Fibroblast of the aortic adventitia (primary cell): ENCODE data around the gene PRPS2. TPM values are rescaled to one million over a fixed set of nuclear protein-coding genes. Genes with fewer than 3 reads are reported as not detected.

Experiments
- DNase-seq: peaks from one replicate; pipeline ENCODE4 v3.0.0-alpha.2; 2010; ENCODE audit warnings: low read depth
- H3K4me3 ChIP-seq: 2 replicates; pipeline ENCODE4 v1.5.1; 2011; ENCODE audit warnings: low read depth, mild to moderate bottlenecking, control low read depth, low read length, moderate library complexity
- total RNA-seq: library from RNA; depleted of rRNA; stranded (reverse); fragments of >200 nt; gene quantifications from 2 replicates; pipeline ENCODE4 v1.2.3, GENCODE V29; 2012; ENCODE audit warnings: low replicate concordance
- TF ChIP-seq, protein P1 (sequence below): IDR thresholded peaks from 2 replicates; pipeline ENCODE4 v1.5.1; 2011; ENCODE audit warnings: mild to moderate bottlenecking, low read length, control low read depth, inconsistent platforms; ENCODE audit not compliant: insufficient read depth

PRPS2 gene
- total RNA-seq, 1 donor, result 37.7 TPM

- TF ChIP-seq, protein P1, sequence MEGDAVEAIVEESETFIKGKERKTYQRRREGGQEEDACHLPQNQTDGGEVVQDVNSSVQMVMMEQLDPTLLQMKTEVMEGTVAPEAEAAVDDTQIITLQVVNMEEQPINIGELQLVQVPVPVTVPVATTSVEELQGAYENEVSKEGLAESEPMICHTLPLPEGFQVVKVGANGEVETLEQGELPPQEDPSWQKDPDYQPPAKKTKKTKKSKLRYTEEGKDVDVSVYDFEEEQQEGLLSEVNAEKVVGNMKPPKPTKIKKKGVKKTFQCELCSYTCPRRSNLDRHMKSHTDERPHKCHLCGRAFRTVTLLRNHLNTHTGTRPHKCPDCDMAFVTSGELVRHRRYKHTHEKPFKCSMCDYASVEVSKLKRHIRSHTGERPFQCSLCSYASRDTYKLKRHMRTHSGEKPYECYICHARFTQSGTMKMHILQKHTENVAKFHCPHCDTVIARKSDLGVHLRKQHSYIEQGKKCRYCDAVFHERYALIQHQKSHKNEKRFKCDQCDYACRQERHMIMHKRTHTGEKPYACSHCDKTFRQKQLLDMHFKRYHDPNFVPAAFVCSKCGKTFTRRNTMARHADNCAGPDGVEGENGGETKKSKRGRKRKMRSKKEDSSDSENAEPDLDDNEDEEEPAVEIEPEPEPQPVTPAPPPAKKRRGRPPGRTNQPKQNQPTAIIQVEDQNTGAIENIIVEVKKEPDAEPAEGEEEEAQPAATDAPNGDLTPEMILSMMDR, result no peak
- DNase-seq, result no peak
- no peak within 1 kb of the TSS for H3K4me3 ChIP-seq
Measured at GRCh38 chrX:12866451-12867377, 75.5 kb downstream of the PRPS2 start, which contains the start of gene TLR7. TLR7 (plus strand) TSS chrX:12867072; CDS start chrX:12867579, 507 bp downstream.

GRCh38 chrX:12867685-12868084, 76.5 kb downstream of the PRPS2 start:
- no peak for DNase-seq
- TF ChIP-seq, protein P1, result no peak

DNA sequence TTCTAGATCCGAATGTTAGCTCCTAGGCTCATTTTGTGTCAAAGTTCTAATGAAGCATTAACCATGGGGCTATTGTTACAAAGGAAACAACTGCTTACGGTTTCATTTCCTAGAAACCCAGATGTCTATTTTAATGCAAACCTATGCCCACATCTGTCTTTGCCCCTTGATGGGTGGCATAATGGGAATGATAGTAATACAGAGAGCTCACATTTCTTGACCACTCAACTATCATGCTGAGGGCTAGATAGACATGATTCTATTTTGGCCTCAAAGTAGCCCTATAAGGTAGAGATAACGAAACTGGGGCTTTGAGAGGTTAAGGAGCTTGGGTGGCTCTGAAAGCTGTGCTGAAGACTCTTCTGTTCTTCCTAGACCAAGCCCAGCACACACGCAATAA, 77.5 kb downstream of the PRPS2 start:
- no peak for DNase-seq
- H3K4me3 ChIP-seq, result no peak overlapping the region
- TF ChIP-seq, protein P1, result no peak

More at GRCh38 chrX:12867685-12868084, 76.5 kb downstream of the PRPS2 start:
- H3K4me3 ChIP-seq, result no peak overlapping the region

DNA sequence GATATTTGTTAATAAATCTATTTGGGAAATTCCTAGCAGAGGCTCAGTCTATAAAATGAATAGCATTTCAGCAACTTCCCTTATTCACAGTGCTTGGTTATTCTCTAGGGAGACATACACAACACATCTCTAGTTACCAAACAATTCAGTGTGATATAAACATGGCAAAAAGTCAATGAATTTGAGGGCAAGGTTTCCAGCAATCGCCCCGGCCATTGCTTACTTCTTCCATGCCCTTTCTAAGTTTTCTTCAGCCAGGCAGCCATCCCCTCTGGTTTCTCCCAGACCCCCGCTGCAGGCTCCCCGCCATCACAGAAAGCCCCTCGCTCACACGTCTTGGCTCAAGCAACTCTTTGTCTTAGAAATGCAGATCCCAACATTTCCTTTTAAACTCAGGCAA, 80.0 kb downstream of the PRPS2 start:
- no peak for DNase-seq
- TF ChIP-seq, protein P1, result no peak

DNA sequence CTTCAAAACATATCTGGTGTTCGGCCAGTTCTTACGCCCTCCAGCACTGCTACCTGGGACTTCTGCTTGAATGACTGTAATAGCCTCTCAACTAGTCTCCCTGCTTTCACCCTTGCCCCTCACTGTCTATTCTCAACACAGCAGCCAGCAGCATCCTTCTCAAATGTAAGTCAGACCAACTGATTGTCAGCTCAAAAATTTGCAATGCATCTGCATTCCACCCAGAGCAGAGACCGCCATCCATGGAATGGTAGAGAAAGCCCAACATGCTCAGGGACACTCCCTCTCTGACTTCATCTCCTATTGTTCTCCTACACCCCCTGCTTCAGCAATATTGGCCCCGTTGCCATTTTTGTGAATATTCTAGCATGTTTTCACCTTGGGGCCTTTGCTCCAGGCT, 81.5 kb downstream of the PRPS2 start:
- TF ChIP-seq, protein P1, result no peak
- no peak overlapping the region for H3K4me3 ChIP-seq
- no peak for DNase-seq

More for the DNA sequence above, 80.0 kb downstream of the PRPS2 start:
- H3K4me3 ChIP-seq, result no peak overlapping the region

Other genes starting within 250 kb of the PRPS2 start
- not detected in 2 replicates for gene TLR7, start 75.7 kb downstream of the PRPS2 start, total RNA-seq
- gene TLR8, start 115.2 kb downstream of the PRPS2 start, total RNA-seq, result not detected in 2 replicates
- 5,524 and 12,062 TPM in 2 replicates for gene TMSB4X, start 183.7 kb downstream of the PRPS2 start, total RNA-seq